ENCODE data around the gene SYT11. TPM values are rescaled to one million over a fixed set of nuclear protein-coding genes. Genes with fewer than 3 reads are reported as not detected.
A peak's percentile ranks its signal among the peaks of the same experiment; 100 is the strongest.

Gene SYT11
- total RNA-seq, 1 experiment from 2014 or later = 6.1 TPM

DNA sequence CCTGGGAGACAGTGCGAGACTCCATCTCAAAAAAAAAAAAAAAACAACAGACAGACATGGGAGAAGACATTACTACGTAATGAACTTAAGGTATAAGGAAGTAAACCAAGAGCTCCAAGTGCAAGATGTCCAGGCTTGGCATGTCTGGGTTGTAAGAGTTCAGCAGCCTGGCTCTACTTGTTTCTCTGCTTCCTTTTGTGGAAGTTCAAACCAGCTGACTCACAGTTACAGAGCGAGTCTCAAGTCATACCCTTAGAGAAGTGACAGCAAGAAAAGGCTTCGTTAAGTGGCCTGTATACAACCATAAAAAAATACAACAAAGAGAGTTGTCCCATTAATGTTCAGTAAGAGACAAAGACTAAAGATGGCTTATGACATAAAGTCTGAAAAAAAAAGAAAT lies 50.5 kb downstream of the SYT11 start (continued):
- TF ChIP-seq, protein P1, sequence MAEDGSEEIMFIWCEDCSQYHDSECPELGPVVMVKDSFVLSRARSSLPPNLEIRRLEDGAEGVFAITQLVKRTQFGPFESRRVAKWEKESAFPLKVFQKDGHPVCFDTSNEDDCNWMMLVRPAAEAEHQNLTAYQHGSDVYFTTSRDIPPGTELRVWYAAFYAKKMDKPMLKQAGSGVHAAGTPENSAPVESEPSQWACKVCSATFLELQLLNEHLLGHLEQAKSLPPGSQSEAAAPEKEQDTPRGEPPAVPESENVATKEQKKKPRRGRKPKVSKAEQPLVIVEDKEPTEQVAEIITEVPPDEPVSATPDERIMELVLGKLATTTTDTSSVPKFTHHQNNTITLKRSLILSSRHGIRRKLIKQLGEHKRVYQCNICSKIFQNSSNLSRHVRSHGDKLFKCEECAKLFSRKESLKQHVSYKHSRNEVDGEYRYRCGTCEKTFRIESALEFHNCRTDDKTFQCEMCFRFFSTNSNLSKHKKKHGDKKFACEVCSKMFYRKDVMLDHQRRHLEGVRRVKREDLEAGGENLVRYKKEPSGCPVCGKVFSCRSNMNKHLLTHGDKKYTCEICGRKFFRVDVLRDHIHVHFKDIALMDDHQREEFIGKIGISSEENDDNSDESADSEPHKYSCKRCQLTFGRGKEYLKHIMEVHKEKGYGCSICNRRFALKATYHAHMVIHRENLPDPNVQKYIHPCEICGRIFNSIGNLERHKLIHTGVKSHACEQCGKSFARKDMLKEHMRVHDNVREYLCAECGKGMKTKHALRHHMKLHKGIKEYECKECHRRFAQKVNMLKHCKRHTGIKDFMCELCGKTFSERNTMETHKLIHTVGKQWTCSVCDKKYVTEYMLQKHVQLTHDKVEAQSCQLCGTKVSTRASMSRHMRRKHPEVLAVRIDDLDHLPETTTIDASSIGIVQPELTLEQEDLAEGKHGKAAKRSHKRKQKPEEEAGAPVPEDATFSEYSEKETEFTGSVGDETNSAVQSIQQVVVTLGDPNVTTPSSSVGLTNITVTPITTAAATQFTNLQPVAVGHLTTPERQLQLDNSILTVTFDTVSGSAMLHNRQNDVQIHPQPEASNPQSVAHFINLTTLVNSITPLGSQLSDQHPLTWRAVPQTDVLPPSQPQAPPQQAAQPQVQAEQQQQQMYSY (CRISPR knock-in tag; IDR thresholded peaks at IDR 0.05) = no peak
- TF ChIP-seq ZSCAN18 (CRISPR knock-in tag; IDR thresholded peaks at IDR 0.05) = no peak
- no peak for TF ChIP-seq ZNF423 (CRISPR knock-in tag; IDR thresholded peaks at IDR 0.05)
- no peak for TF ChIP-seq ZNF281 (CRISPR knock-in tag; IDR thresholded peaks at IDR 0.05)

- Mint-ChIP-seq H3K9me3 (no peaks in the 10 kb centered on the region), H3K4me3 (peak overlapping the region; percentile 95), H3K4me1 (peaks cover 13% of the 10 kb centered on the region), H3K36me3 (peaks cover 52% of the 10 kb centered on the region), H3K27me3 (ENCODE audit: low read depth) (no peaks in the 10 kb centered on the region), H3K27ac (peak overlapping the region; percentile 69)
- DNase-seq (ENCODE audit: low spot score) (peak; percentile 15), ATAC-seq (peak; percentile 52)
- ChIA-PET POLR2A (no interaction called here), CTCF (no interaction called here)
- TF ChIP-seq NR1H2 (CRISPR knock-in tag; IDR thresholded peaks at IDR 0.05) (no peak), ZNF317 (CRISPR knock-in tag; IDR thresholded peaks at IDR 0.05; ENCODE audit: borderline replicate concordance, low read depth) (no peak), TEAD4 (CRISPR knock-in tag; IDR thresholded peaks at IDR 0.05) (no peak), ZNF138 (CRISPR knock-in tag; conservative IDR thresholded peaks at IDR 0.05) (no peak), NFATC4 (CRISPR knock-in tag; IDR thresholded peaks at IDR 0.05) (no peak), ZNF416 (CRISPR knock-in tag; IDR thresholded peaks at IDR 0.05) (no peak), ZBTB21 (CRISPR knock-in tag; IDR thresholded peaks at IDR 0.05; ENCODE audit: borderline replicate concordance) (no peak), MXD4 (CRISPR knock-in tag; IDR thresholded peaks at IDR 0.05; ENCODE audit: borderline replicate concordance) (no peak), GRHL2 (CRISPR knock-in tag; IDR thresholded peaks at IDR 0.05; ENCODE audit: insufficient replicate concordance, severe bottlenecking) (no peak), FOXJ3 (CRISPR knock-in tag; IDR thresholded peaks at IDR 0.05; ENCODE audit: borderline replicate concordance) (no peak), ZNF232 (CRISPR knock-in tag; IDR thresholded peaks at IDR 0.05) (no peak), ETV6 (CRISPR knock-in tag; IDR thresholded peaks at IDR 0.05) (no peak), HMGXB4 (CRISPR knock-in tag; IDR thresholded peaks at IDR 0.05) (0 out of 2 replicates have a peak, but pooled peaks have one; percentile 15), ZNF121 (CRISPR knock-in tag; IDR thresholded peaks at IDR 0.05) (0 out of 2 replicates have a peak, but pooled peaks have one; percentile 14), TEAD1 (CRISPR knock-in tag; IDR thresholded peaks at IDR 0.05) (no peak), GABPB1 (CRISPR knock-in tag; IDR thresholded peaks at IDR 0.05) (no peak), TP53 (CRISPR knock-in tag; IDR thresholded peaks at IDR 0.05) (no peak), KAT7 (CRISPR knock-in tag; IDR thresholded peaks at IDR 0.05; ENCODE audit: borderline replicate concordance) (no peak), ZNF671 (CRISPR knock-in tag; IDR thresholded peaks at IDR 0.05) (no peak), MAX (CRISPR knock-in tag; IDR thresholded peaks at IDR 0.05) (no peak)
- TF ChIP-seq, protein P2, sequence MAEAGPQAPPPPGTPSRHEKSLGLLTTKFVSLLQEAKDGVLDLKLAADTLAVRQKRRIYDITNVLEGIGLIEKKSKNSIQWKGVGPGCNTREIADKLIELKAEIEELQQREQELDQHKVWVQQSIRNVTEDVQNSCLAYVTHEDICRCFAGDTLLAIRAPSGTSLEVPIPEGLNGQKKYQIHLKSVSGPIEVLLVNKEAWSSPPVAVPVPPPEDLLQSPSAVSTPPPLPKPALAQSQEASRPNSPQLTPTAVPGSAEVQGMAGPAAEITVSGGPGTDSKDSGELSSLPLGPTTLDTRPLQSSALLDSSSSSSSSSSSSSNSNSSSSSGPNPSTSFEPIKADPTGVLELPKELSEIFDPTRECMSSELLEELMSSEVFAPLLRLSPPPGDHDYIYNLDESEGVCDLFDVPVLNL (CRISPR knock-in tag; IDR thresholded peaks at IDR 0.05; ENCODE audit: borderline replicate concordance, low read depth) = no peak
- TF ChIP-seq, protein P3, sequence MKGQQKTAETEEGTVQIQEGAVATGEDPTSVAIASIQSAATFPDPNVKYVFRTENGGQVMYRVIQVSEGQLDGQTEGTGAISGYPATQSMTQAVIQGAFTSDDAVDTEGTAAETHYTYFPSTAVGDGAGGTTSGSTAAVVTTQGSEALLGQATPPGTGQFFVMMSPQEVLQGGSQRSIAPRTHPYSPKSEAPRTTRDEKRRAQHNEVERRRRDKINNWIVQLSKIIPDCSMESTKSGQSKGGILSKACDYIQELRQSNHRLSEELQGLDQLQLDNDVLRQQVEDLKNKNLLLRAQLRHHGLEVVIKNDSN (CRISPR knock-in tag; IDR thresholded peaks at IDR 0.05) = peak; percentile 59; the same call in 1 of the 2 replicates
Observed at GRCh38 chr1:155910621-155911121, 51.3 kb downstream of the SYT11 start.
